GM20431 (cell line): Measurements from ENCODE around the gene CCL4L2.
"Not testable (repeated sequence)": the region's sequence is repeated elsewhere in the genome, so short reads cannot be mapped to it uniquely, and the experiment has no call there.

Source experiments
- in situ Hi-C: fragments of 300-500 bp; cut with MseI, MboI; formaldehyde crosslinking; loops from one replicate; pipeline ENCODE4 v1.15.0; 2020; ENCODE audit warnings: low sequenced_read_pairs; ENCODE audit not compliant: unreplicated experiment

CCL4L2 gene

GRCh38 chr17:36194147-36194831 is 16.6 kb upstream of the CCL4L2 start:
- in situ Hi-C loops = loop anchor here (25.0 kb wide), 1 partner anchor 293 kb away; the partner anchor contains the start of gene ZNHIT3

- in situ Hi-C loops = loop anchor here (25.0 kb wide), 1 partner anchor 292 kb away; the partner anchor contains the start of gene ZNHIT3
These were observed 15.9 kb upstream of the CCL4L2 start for GRCh38 chr17:36194832-36195433.

- in situ Hi-C loops = loop anchor here (25.0 kb wide), 1 partner anchor 292 kb away; the partner anchor contains the start of gene ZNHIT3
These were observed 15.3 kb upstream of the CCL4L2 start for GRCh38 chr17:36195434-36196130.

GRCh38 chr17:36196131-36196486 is 14.8 kb upstream of the CCL4L2 start:
- in situ Hi-C loops = loop anchor here (25.0 kb wide), 1 partner anchor 291 kb away; the partner anchor contains the start of gene ZNHIT3

- in situ Hi-C loops = loop anchor here (25.0 kb wide), 1 partner anchor 290 kb away; the partner anchor contains the start of gene ZNHIT3
These were observed 13.5 kb upstream of the CCL4L2 start for GRCh38 chr17:36197387-36197703.

GRCh38 chr17:36198831-36199465 is 11.9 kb upstream of the CCL4L2 start:
- in situ Hi-C loops = loop anchor here (25.0 kb wide), 1 partner anchor 288 kb away; the partner anchor contains the start of gene ZNHIT3

- in situ Hi-C loops = not testable (repeated sequence)
These were observed 9.8 kb upstream of the CCL4L2 start for GRCh38 chr17:36201102-36201501.

- in situ Hi-C loops = not testable (repeated sequence)
These were observed 9.4 kb upstream of the CCL4L2 start for GRCh38 chr17:36201506-36201905.

- in situ Hi-C loops = no loop called here
These were observed 7.5 kb upstream of the CCL4L2 start for GRCh38 chr17:36203335-36203734.

- in situ Hi-C loops = no loop called here
These were observed 6.0 kb upstream of the CCL4L2 start for GRCh38 chr17:36204724-36205500.

- in situ Hi-C loops = no loop called here
These were observed 5.0 kb upstream of the CCL4L2 start for GRCh38 chr17:36205637-36206485.

- in situ Hi-C loops = not testable (repeated sequence)
These were observed 4.4 kb upstream of the CCL4L2 start for GRCh38 chr17:36206486-36206821.

- in situ Hi-C loops = not testable (repeated sequence)
These were observed 3.5 kb upstream of the CCL4L2 start for GRCh38 chr17:36207383-36207782.

- in situ Hi-C loops = no loop called here
These were observed 1.3 kb upstream of the CCL4L2 start for GRCh38 chr17:36209575-36209974.

- in situ Hi-C loops = not testable (repeated sequence)
These were observed 815 bp downstream of the CCL4L2 start for GRCh38 chr17:36211484-36212271.

GRCh38 chr17:36212272-36212605 is 1.4 kb downstream of the CCL4L2 start:
- in situ Hi-C loops = no loop called here

GRCh38 chr17:36212966-36213365 is 2.1 kb downstream of the CCL4L2 start:
- in situ Hi-C loops = no loop called here

- in situ Hi-C loops = no loop called here
These were observed 2.8 kb downstream of the CCL4L2 start for GRCh38 chr17:36213695-36214094.
